ENCODE measurements around the gene TENT4B.
A peak's percentile ranks its signal among the peaks of the same experiment; 100 is the strongest.

TENT4B gene

GRCh38 chr16:50152807-50153595, at the start of gene TENT4B:
TSS of gene TENT4B (plus strand) at chr16:50153306. CDS start at chr16:50153622, 316 bp downstream.
- peak; percentile 70; the same call in 1 of the 2 replicates for TF ChIP-seq ZFX (IDR thresholded peaks at IDR 0.05)
- no peak for TF ChIP-seq CTCF (conservative IDR thresholded peaks at IDR 0.05)
- peak within 1 kb of the TSS; percentile 94 for H3K27ac ChIP-seq

- H3K27ac ChIP-seq = no peak overlapping the region
- TF ChIP-seq ZFX (IDR thresholded peaks at IDR 0.05) (no peak), CTCF (conservative IDR thresholded peaks at IDR 0.05) (no peak)
Observed at GRCh38 chr16:50103764-50104163, 49.3 kb upstream of the TENT4B start.

GRCh38 chr16:50114357-50115129, 38.6 kb upstream of the TENT4B start:
- H3K27ac ChIP-seq = no peak overlapping the region
- no peak for TF ChIP-seq CTCF (conservative IDR thresholded peaks at IDR 0.05)
- no peak for TF ChIP-seq ZFX (IDR thresholded peaks at IDR 0.05)

GRCh38 chr16:50120711-50121110, 32.4 kb upstream of the TENT4B start:
- H3K27ac ChIP-seq = no peak overlapping the region

GRCh38 chr16:50121278-50121677, 31.8 kb upstream of the TENT4B start:
- no peak overlapping the region for H3K27ac ChIP-seq
- TF ChIP-seq ZFX (IDR thresholded peaks at IDR 0.05) = no peak
- no peak for TF ChIP-seq CTCF (conservative IDR thresholded peaks at IDR 0.05)

More at GRCh38 chr16:50120711-50121110, 32.4 kb upstream of the TENT4B start:
- no peak for TF ChIP-seq ZFX (IDR thresholded peaks at IDR 0.05)
- no peak for TF ChIP-seq CTCF (conservative IDR thresholded peaks at IDR 0.05)

- H3K27ac ChIP-seq = no peak overlapping the region
- no peak for TF ChIP-seq ZFX (IDR thresholded peaks at IDR 0.05)
- TF ChIP-seq CTCF (conservative IDR thresholded peaks at IDR 0.05) = no peak
Observed at GRCh38 chr16:50121721-50122445, 31.2 kb upstream of the TENT4B start.

Data from C4-2B (cell line).